Heart right ventricle (tissue), 16 donors: ENCODE measurements around the gene AGT. TPM values are rescaled to one million over a fixed set of nuclear protein-coding genes. Genes with fewer than 3 reads are reported as not detected.

Experiments used
- ATAC-seq, 8 donors: fragments of 200-7000 bp; cut with Tn5 transposase; one replicate each; pipeline ENCODE4 v1.9.1; 2020; ENCODE audit warnings: mild to moderate bottlenecking in 8 of 8, moderate library complexity in 8 of 8, moderate number of reproducible peaks in 1 of 8
- DNase-seq, 2 donors: peaks; one replicate each; pipeline ENCODE4 v3.0.0-alpha.2; 2020
- H3K27ac ChIP-seq, 10 donors: fragments of 200-600 bp; sonication (generic) in 2 of 10; one replicate each; pipeline versions ENCODE4 v1.5.0 to v1.8.0; 2020 to 2022; ENCODE audit warnings: mild to moderate bottlenecking in 3 of 10
- H3K27me3 ChIP-seq, 7 donors: fragments of 200-600 bp; one replicate each; pipeline ENCODE4 v1.8.0; 2021 to 2022; ENCODE audit warnings: mild to moderate bottlenecking in 2 of 7
- H3K36me3 ChIP-seq, 9 donors: fragments of 200-600 bp; sonication (generic) in 1 of 9; one replicate each; pipeline versions ENCODE4 v1.5.0 to v1.8.0; 2020 to 2022; ENCODE audit warnings: mild to moderate bottlenecking in 2 of 9
- H3K4me1 ChIP-seq, 9 donors: fragments of 200-600 bp; sonication (generic) in 1 of 9; one replicate each; pipeline versions ENCODE4 v1.5.0 to v1.8.0; 2020 to 2022; ENCODE audit warnings: mild to moderate bottlenecking in 4 of 9
- H3K4me3 ChIP-seq, 10 donors: fragments of 200-600 bp; sonication (generic) in 2 of 10; one replicate each; pipeline versions ENCODE4 v1.5.0 to v1.8.0; 2020 to 2022; ENCODE audit warnings: mild to moderate bottlenecking in 7 of 10, moderate library complexity in 2 of 10
- H3K9me3 ChIP-seq, 11 donors: fragments of 200-600 bp in 10 of 11; sonication (generic) in 2 of 11; one replicate each; pipeline versions ENCODE4 v1.5.0 to v1.8.0; 2013 to 2022; ENCODE audit warnings: mild to moderate bottlenecking in 2 of 11, control low read depth in 1 of 11, moderate library complexity in 1 of 11
- WGBS, 2 donors: extraction: QIAGEN DNeasy Blood & Tissue Kit; methylation state at CpG; one replicate each; pipeline ENCODE4 v1.1.7; 2013; ENCODE audit warnings: inconsistent platforms in 1 of 2; 5-methylcytosine and 5-hydroxymethylcytosine counted together
- intact Hi-C, 10 donors: fragments of 100-400 bp; cut with DNase I; formaldehyde crosslinking; loops; one replicate each; pipeline versions ENCODE4 v1.11.1 to v1.14.2; 2022
- polyA plus RNA-seq, 2 donors: library from polyadenylated mRNA; stranded (reverse); fragments of 200-250 nt; gene quantifications; one replicate each; pipeline ENCODE4 v1.2.3, GENCODE V29; 2013
- total RNA-seq, 10 donors: library from RNA; stranded (reverse); fragmentation: NEBNext Ultra II Directional in 3 of 10; extraction: Animal tissue kit (Norgen Biotek cat#: 25700) in 3 of 10; gene quantifications; one replicate each; pipeline versions ENCODE4 v1.2.1 to v1.2.4, GENCODE V29; 2021 to 2023
- TF ChIP-seq, protein P1 (sequence below), 9 donors: fragments of 200-600 bp; sonication (generic) in 2 of 9; IDR thresholded peaks; one replicate each; pipeline versions ENCODE4 v1.5.0 to v1.8.0; 2021 to 2022; ENCODE audit warnings: antibody characterized with exemption in 9 of 9, mild to moderate bottlenecking in 5 of 9, moderate library complexity in 1 of 9
- donor health status: Arrhythmogenic right ventricular cardiomyopathy.
- donor health status: ischemic (EF 13 %, LVEDD 7.1; RV severe dilation, severe dysfunction).
- donor health status: healthy with polysubstance abuse.
- donor health status: DM: no; HTN: yes; CAD: no.
- donor health status: DM: no; HTN: no; CAD: no.
- donor health status: ischemic (EF 25% LVEDD 6.9; RV normal size, moderate dysfunction).
- donor health status: ischemic (EF 25% LVEDD 5.7; RV mildly dilated, moderate dysfunction).
- donor health status: healthy.
- donor health status: DM: yes; HTN: yes; CAD: no.
- donor health status: Ischemic cardiomyopathy.
- donor health status: ischemic (EF 35%, LVEDD 5.7; RV mildly dilated, moderate dysfunction).
- donor health status: nonischemic (EF 11% LVEDD 7.7; RV severe dilation, severe dysfunction).
- donor health status: DM: yes; HTN: yes; CAD: no.
- donor health status: PGD.
- donor health status: ischemic (EF 29% LVEDD 5.4; RV normal size, mild dysfunction).
- donor health status: nonischemic (EF 23%, LVEDD 6.1; RV moderate dilation, normal function).

AGT gene
- total and polyA plus RNA-seq, 12 donors, result 44.2 to 94.7 (median 63.3) TPM

DNA sequence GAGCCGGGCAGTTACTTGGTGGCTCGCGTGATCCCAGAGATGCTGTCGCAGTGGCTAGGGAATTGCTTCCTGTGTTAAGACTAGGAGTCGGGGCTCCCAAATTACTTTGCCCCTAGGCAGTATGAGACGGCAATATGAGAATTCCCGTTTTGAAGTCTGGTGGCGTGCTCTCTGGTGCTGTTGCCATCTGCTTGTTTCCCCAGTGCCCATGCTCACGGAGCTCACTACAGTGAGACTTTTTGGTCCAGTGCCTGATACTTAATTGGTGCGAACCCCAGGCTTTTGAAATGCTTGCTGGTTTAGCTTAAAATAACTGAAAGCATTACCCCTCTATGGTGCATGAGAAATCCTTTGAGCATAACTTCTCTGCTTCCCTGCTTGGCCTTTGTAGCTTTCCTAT is 22.3 kb downstream of the AGT start:
- Histone ChIP-seq H3K27ac (no peak overlapping the region), H3K4me3 (no peak overlapping the region), H3K4me1 (peaks cover 0 to 6% (median 0%) of the 10 kb centered on the region in 9 donors), H3K9me3 (no peaks in the 10 kb centered on the region), H3K36me3 (peaks cover 5 to 83% (median 60%) of the 10 kb centered on the region in 9 donors), H3K27me3 (no peaks in the 10 kb centered on the region)
- DNase-seq (no peak), ATAC-seq (no peak)
- TF ChIP-seq, protein P1, sequence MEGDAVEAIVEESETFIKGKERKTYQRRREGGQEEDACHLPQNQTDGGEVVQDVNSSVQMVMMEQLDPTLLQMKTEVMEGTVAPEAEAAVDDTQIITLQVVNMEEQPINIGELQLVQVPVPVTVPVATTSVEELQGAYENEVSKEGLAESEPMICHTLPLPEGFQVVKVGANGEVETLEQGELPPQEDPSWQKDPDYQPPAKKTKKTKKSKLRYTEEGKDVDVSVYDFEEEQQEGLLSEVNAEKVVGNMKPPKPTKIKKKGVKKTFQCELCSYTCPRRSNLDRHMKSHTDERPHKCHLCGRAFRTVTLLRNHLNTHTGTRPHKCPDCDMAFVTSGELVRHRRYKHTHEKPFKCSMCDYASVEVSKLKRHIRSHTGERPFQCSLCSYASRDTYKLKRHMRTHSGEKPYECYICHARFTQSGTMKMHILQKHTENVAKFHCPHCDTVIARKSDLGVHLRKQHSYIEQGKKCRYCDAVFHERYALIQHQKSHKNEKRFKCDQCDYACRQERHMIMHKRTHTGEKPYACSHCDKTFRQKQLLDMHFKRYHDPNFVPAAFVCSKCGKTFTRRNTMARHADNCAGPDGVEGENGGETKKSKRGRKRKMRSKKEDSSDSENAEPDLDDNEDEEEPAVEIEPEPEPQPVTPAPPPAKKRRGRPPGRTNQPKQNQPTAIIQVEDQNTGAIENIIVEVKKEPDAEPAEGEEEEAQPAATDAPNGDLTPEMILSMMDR (IDR thresholded peaks at IDR 0.05), result no peak
- intact Hi-C loops, result no loop called here
- 95 to 97% methylated on average over 10 of the region's 10 CpGs for WGBS, 2 donors

GRCh38 chr1:230690101-230690500 is 23.8 kb downstream of the AGT start:
- TF ChIP-seq, protein P1 (IDR thresholded peaks at IDR 0.05), result no peak
- no peak for DNase-seq
- peaks cover 5 to 98% (median 69%) of the 10 kb centered on the region in 9 donors for H3K36me3 ChIP-seq
- H3K4me3 ChIP-seq, result no peak overlapping the region
- H3K27me3 ChIP-seq, result no peaks in the 10 kb centered on the region
- no peaks in the 10 kb centered on the region for H3K9me3 ChIP-seq
- WGBS, 2 donors, result 86 to 92% methylated on average over 9 of the region's 9 CpGs
- H3K27ac ChIP-seq, result no peak overlapping the region
- no peaks in the 10 kb centered on the region for H3K4me1 ChIP-seq
- intact Hi-C loops, result no loop called here
- no peak for ATAC-seq

GRCh38 chr1:230686747-230687146 is 27.2 kb downstream of the AGT start:
- peaks cover 5 to 100% (median 62%) of the 10 kb centered on the region in 9 donors for H3K36me3 ChIP-seq
- no peak overlapping the region for H3K27ac ChIP-seq
- 79 to 89% methylated on average over 5 of the region's 5 CpGs for WGBS, 2 donors
- peaks cover 8 to 21% (median 16%) of the 10 kb centered on the region in 9 donors for H3K4me1 ChIP-seq
- no peaks in the 10 kb centered on the region for H3K27me3 ChIP-seq
- no peaks in the 10 kb centered on the region for H3K9me3 ChIP-seq
- ATAC-seq, result no peak
- TF ChIP-seq, protein P1 (IDR thresholded peaks at IDR 0.05), result no peak
- intact Hi-C loops, result no loop called here
- no peak overlapping the region for H3K4me3 ChIP-seq
- DNase-seq, result no peak

DNA sequence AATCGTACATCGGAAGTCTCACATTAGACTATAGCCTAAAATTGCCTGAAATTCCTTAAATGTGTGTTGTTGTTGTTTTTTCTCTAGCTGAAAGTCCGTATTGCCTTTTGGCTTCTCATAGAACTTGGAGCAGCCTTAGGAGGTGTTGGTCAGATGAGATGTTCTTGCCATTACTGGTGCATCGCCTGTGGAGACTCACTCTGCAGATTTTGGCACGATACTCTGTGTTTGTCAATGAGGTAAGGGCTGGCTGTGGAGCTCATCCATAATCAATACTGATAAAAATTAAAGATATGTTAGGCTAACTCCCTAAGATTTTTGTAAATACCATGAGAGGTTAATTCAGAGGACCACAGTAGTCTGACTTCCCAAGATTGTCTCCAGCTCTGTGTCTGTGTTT is 28.9 kb downstream of the AGT start:
- Histone ChIP-seq H3K9me3 (no peaks in the 10 kb centered on the region), H3K4me1 (peaks cover 11 to 28% (median 19%) of the 10 kb centered on the region in 9 donors), H3K4me3 (no peak overlapping the region), H3K27ac (no peak overlapping the region), H3K27me3 (no peaks in the 10 kb centered on the region), H3K36me3 (peaks cover 0 to 97% (median 45%) of the 10 kb centered on the region in 9 donors)
- no peak for DNase-seq
- TF ChIP-seq, protein P1 (IDR thresholded peaks at IDR 0.05), result no peak
- intact Hi-C loops, result no loop called here
- ATAC-seq, result no peak
- 94 to 95% methylated on average over 5 of the region's 5 CpGs for WGBS, 2 donors
